Measurements from ENCODE around the gene ESD.

The ESD gene

GRCh38 chr13:46743191-46743590 lies 53.8 kb downstream of the ESD start:
- no peak for DNase-seq

- DNase-seq: no peak
Observed at GRCh38 chr13:46739447-46740098, 57.4 kb downstream of the ESD start.

- no peak for DNase-seq
Observed at GRCh38 chr13:46738766-46739165, 58.2 kb downstream of the ESD start.

- DNase-seq: no peak
Observed at GRCh38 chr13:46738055-46738454, 58.9 kb downstream of the ESD start.

- no peak for DNase-seq
Observed at GRCh38 chr13:46736541-46737310, 60.2 kb downstream of the ESD start.

- DNase-seq: no peak
Observed at GRCh38 chr13:46735425-46735824, 61.5 kb downstream of the ESD start.

GRCh38 chr13:46731535-46731934 lies 65.4 kb downstream of the ESD start:
- DNase-seq: no peak

GRCh38 chr13:46728777-46729176 lies 68.2 kb downstream of the ESD start:
- DNase-seq: peak; percentile 15

- DNase-seq: no peak
Observed at GRCh38 chr13:46726347-46726746, 70.6 kb downstream of the ESD start.
